Stimulated activated CD4-positive, alpha-beta T cell treated with anti-CD3 and anti-CD28 coated beads, Interleukin-1b, Interleukin-23, amount 100 ng/mL, for 4 hours (primary cell): ENCODE data around the gene TXN.
"Not testable (repeated sequence)": the region's sequence is repeated elsewhere in the genome, so short reads cannot be mapped to it uniquely, and the experiment has no call there.

Experiments used
- DNase-seq, 2 donors: peaks; one replicate each; pipeline ENCODE4 v3.0.0-alpha.2; 2020; ENCODE audit warnings: low read depth in 2 of 2

TXN gene

DNA sequence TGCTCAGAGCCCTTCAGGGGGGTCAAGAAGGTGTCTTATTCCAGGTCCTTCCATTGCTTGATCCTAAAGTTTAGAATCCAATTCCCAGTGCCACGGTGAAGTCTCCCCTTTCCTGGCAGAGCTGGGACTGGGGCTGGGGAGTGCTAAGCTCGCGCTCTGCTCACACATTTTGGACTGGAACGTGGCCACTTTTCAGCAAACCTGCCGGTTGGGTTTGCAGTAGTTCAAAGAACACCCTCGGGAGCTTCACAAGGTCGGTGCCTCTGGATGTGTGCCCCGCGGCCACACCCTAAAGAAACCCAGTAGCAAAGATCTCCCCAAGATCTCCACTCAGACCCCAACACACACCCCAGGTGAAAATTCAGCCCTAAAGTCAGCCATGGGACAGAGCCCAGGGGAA lies 48.3 kb downstream of the TXN start, which contains the start of gene C9orf152:
C9orf152 (minus strand) TSS at position 129 of the 400 bp plus-strand sequence. CDS start 580 bp downstream, outside the sequence.
- DNase-seq, result no peak

DNA sequence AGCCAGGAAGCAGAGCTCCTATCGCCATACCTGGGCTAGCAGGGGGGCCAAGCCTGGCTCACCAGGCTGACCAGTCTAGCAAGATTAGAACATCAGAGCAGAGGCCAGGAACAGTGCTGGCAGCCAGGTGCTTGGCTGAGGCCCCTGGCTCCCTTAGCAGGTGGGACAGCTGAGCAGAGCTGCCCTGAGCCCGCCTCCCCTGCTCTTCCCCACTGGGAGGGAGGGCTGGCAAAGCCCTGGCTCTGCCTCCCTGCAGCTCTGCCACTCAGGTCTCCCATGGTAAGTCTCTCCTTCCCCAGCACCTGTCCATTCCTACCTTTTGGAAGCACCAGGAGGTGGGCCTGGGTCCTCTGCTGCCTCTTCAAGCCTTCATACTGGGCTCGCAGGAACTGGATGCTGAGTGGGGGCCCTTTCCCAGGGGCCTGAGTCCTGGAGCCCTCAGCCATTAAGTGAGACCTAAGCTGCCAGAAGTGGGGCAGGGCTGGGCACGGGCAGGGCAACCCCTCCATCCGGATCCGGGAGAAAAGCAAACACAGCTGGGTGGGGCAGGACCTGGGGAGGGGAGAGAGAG lies 49.2 kb downstream of the TXN start:
- no peak for DNase-seq

DNA sequence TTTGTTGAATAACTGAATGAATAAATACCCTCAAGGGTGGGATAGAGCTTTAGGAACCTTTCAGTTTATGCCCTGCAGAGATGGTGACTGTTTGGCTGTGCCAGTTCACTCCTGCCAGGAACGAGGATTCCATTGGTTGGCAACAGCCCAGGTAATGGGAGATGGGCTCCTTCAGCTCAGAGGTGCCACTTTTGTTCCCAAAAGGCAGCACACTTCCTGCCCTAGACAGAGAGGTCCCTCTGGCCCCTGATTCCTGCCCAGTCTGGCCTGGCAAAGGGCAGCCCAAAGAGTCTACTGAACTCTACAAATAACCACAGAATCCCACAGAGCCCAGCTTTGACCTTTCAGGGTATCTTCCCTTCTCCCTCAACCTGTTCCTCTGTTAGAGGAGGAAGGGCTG lies 49.9 kb downstream of the TXN start:
- no peak for DNase-seq

DNA sequence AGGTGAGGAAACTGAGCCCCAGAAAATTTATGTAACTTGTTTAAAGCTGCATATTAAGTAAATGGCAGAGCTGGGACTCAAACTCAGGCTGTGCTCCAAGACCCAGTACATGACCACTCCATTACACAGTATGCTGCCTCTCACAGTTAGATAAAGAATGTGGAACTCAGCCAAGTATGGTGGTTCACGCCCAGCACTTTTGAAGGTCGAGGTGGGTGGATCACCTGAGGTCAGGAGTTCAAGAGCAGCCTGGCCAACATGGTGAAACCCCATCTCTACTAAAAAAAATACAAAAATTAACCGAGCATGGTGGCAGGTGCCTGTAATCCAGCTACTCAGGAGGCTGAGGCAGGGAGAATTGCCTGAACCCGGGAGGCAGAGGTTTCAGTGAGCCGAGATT lies 50.7 kb downstream of the TXN start:
- DNase-seq, result not testable (repeated sequence)

DNA sequence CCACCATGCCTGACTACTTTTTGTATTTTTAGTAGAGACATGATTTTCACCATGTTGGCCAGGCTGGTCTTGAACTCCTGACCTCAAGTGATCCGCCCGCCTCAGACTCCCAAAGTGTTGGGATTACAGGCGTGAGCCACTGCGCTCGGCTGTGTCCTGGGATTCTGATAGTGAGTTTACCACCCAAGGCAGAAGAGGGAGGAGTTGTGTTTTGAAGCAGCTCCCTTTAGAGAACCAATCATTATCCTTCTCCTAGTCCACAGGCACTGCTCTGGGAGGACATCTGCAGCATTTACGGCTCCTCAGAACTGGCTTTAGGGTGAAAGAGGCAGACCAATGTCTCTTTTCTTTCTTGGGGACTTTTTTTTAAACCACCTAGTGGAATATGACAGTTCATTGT lies 54.1 kb downstream of the TXN start:
- no peak for DNase-seq

DNA sequence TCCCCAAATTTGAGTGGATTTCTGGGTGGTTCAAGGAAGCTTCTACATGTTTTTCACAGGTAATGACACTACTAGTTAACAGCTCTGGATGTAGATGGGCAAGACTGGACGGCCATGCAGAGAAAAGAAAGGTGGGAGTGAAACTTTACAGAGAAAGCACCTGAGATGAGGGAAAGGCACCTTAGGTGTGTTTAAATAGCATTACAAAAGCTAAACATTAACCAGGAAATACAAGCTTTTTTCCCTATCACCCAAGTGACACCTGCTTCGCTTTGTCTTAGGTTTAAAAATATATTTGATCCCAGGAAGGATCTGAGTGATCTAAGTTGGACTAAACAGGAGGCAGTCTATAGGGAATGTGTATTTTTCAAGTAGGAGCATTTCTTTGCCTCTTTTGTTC lies 56.7 kb downstream of the TXN start:
- DNase-seq, result no peak

DNA sequence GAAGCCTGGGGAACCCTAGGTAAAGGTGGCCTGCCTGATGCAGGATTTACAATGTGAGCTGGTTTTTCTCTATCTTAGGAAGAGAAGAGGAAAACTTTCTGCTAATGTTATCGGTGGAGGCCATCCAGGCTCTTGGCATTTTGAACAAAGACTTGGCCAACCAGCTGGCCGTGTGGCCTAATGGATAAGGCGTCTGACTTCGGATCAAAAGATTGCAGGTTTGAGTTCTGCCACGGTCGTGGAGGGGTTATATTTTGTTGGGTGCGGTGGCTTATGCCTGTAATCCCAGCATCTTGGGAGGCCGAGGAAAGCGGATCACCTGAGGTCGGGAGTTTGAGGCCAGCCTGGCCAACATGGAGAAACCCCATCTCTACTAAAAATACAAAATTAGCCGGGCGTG lies 58.0 kb downstream of the TXN start:
- DNase-seq, result no peak

DNA sequence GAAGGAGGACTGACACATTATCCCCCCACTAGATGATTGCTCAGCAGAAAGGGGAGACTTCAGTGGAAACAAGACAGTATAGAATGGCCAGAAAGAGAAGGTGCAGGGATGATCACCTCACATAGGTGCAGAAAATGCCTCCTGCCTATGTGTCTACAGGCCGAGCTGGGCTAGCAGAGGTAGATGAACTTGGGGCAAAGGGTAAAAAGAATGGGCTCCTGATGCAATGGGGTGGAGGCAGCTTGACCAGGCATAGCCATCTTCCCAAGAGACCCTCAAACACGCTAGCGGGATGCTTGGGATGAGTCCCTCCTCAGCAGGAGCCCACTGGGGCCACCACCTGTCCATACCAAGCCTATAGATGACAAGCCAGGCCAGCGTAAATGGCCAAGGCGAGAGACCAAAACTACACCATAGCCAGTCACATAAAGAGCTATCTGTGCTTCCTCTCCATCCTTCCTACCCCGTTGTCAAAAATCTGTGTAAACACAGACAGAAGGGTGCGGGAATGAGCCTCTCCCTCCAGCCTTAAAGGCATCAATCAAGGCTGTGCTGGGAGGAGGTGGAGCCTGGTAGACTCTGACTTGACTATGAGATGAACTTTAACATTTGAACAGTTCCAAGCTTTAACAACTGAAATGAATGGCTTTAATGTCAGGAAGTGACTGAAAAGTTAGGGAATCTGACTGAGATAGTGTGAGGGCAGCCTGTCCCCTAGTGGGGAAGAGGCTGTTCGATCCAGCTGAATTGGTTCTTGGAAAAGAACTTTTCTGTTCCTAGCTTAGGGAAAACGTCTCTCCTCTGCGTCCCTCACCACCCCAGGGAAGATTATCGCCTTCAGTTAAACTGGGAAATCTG lies 58.7 kb downstream of the TXN start:
- DNase-seq, result no peak

DNA sequence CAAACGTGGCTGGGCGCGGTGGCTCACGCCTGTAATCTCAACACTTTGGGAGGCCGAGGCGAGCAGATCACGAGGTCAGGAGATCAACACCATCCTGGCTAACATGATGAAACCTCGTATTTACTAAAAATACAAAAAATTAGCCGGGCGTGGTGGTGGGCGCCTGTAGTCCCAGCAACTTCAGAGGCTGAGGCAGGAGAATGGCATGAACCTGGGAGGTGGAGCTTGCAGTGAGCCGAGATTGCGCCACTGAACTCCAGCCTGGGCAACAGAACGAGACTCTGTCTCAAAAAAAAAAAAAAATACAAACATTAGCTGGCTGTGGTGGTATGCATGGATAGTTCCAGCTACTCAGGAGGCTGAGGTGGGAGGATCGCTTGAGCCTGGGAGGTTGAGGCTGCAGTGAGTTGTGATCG lies 60.2 kb downstream of the TXN start:
- DNase-seq, result not testable (repeated sequence)
